GM04503 (cell line): ENCODE data around the gene FYCO1.

Experiments used
- DNase-seq: peaks from one replicate; pipeline ENCODE4 v3.0.0-alpha.2; 2012; ENCODE audit warnings: low read depth

FYCO1 gene

GRCh38 chr3:45943207-45943846 lies 52.3 kb downstream of the FYCO1 start, which contains the start of gene CXCR6:
Gene CXCR6 (plus strand): TSS chr3:45943464. CDS start chr3:45946482, 3,018 bp downstream.
- no peak for DNase-seq

GRCh38 chr3:45942051-45942825 lies 53.4 kb downstream of the FYCO1 start:
- no peak for DNase-seq

- no peak for DNase-seq
Measured at GRCh38 chr3:45940781-45941365, 54.8 kb downstream of the FYCO1 start.

GRCh38 chr3:45940004-45940780 lies 55.4 kb downstream of the FYCO1 start:
- DNase-seq: no peak

GRCh38 chr3:45939341-45939771 lies 56.3 kb downstream of the FYCO1 start:
- DNase-seq: no peak

- peak; percentile 50 for DNase-seq
Measured at GRCh38 chr3:45938864-45939263, 56.8 kb downstream of the FYCO1 start.

- no peak for DNase-seq
Measured at GRCh38 chr3:45938043-45938435, 57.6 kb downstream of the FYCO1 start.

- DNase-seq: no peak
Measured at GRCh38 chr3:45937206-45938042, 58.2 kb downstream of the FYCO1 start.

GRCh38 chr3:45936261-45936660 lies 59.4 kb downstream of the FYCO1 start:
- no peak for DNase-seq

GRCh38 chr3:45933591-45933990 lies 62.0 kb downstream of the FYCO1 start:
- DNase-seq: no peak

- DNase-seq: no peak
Measured at GRCh38 chr3:45932112-45932511, 63.5 kb downstream of the FYCO1 start.

GRCh38 chr3:45931496-45931895 lies 64.1 kb downstream of the FYCO1 start:
- no peak for DNase-seq

- no peak for DNase-seq
Measured at GRCh38 chr3:45929042-45929679, 66.5 kb downstream of the FYCO1 start.

- DNase-seq: no peak
Measured at GRCh38 chr3:45927881-45928280, 67.7 kb downstream of the FYCO1 start.

GRCh38 chr3:45923755-45924154 lies 71.9 kb downstream of the FYCO1 start:
- DNase-seq: no peak

- no peak for DNase-seq
Measured at GRCh38 chr3:45922950-45923590, 72.6 kb downstream of the FYCO1 start.

- no peak for DNase-seq
Measured at GRCh38 chr3:45922039-45922326, 73.6 kb downstream of the FYCO1 start.

- no peak for DNase-seq
Measured at GRCh38 chr3:45921158-45922038, 74.2 kb downstream of the FYCO1 start.

- DNase-seq: no peak
Measured at GRCh38 chr3:45917146-45917898, 78.3 kb downstream of the FYCO1 start.
